Liver (tissue), 9 donors: Measurements from ENCODE around the gene MYO10. TPM values are rescaled to one million over a fixed set of nuclear protein-coding genes. Genes with fewer than 3 reads are reported as not detected.

Source experiments
- DNase-seq: peaks from one replicate; pipeline ENCODE4 v3.0.0-alpha.2; 2017; ENCODE audit warnings: low spot score
- H3K27ac ChIP-seq, 2 donors: one replicate each; pipeline ENCODE4 v1.7.0; 2013; ENCODE audit warnings: inconsistent platforms in 2 of 2, low read length in 2 of 2, control low read depth in 1 of 2, low read depth in 1 of 2, mild to moderate bottlenecking in 1 of 2
- H3K27me3 ChIP-seq, 4 donors: one replicate each; pipeline versions ENCODE4 v1.6.1 to v1.7.0; 2013; ENCODE audit warnings: low read length in 3 of 4, inconsistent platforms in 1 of 4, mild to moderate bottlenecking in 1 of 4, moderate library complexity in 1 of 4; ENCODE audit not compliant: control insufficient read depth in 4 of 4, insufficient read depth in 4 of 4
- H3K36me3 ChIP-seq, 4 donors: one replicate each; pipeline versions ENCODE4 v1.6.1 to v1.7.0; 2013; ENCODE audit warnings: low read length in 3 of 4, mild to moderate bottlenecking in 3 of 4, low read depth in 1 of 4, moderate library complexity in 1 of 4; ENCODE audit not compliant: control insufficient read depth in 4 of 4, insufficient read depth in 3 of 4
- H3K4me1 ChIP-seq, 4 donors: one replicate each; pipeline versions ENCODE4 v1.6.1 to v1.7.0; 2013; ENCODE audit warnings: low read length in 3 of 4, mild to moderate bottlenecking in 3 of 4, moderate library complexity in 1 of 4; ENCODE audit not compliant: control insufficient read depth in 4 of 4, insufficient read depth in 4 of 4
- H3K4me3 ChIP-seq, 3 donors: one replicate each; pipeline versions ENCODE4 v1.6.1 to v1.7.0; 2013; ENCODE audit warnings: low read length in 3 of 3, control low read depth in 1 of 3, low read depth in 1 of 3, mild to moderate bottlenecking in 1 of 3
- H3K9ac ChIP-seq, 2 donors: one replicate each; pipeline ENCODE4 v1.7.0; 2013; ENCODE audit warnings: low read length in 2 of 2, mild to moderate bottlenecking in 2 of 2, moderate library complexity in 2 of 2, control low read depth in 1 of 2, low read depth in 1 of 2
- H3K9me3 ChIP-seq, 4 donors: one replicate each; pipeline versions ENCODE4 v1.6.1 to v1.7.0; 2013; ENCODE audit warnings: low read length in 3 of 4; ENCODE audit not compliant: control insufficient read depth in 4 of 4
- EGR1 ChIP-seq, 2 donors: IDR thresholded peaks; 2 replicates each; pipeline ENCODE4 v1.6.1; 2016 to 2018; ENCODE audit warnings: antibody characterized with exemption in 2 of 2, low read depth in 2 of 2
- FOXA1 ChIP-seq: IDR thresholded peaks from 2 replicates; pipeline ENCODE4 v1.6.1; 2016; ENCODE audit warnings: antibody characterized with exemption
- FOXA2 ChIP-seq: IDR thresholded peaks from 2 replicates; pipeline ENCODE4 v1.6.1; 2016; ENCODE audit warnings: antibody characterized with exemption
- GABPA ChIP-seq, 2 donors: IDR thresholded peaks in 1 of 2; conservative IDR thresholded peaks in 1 of 2; 2 replicates each; pipeline ENCODE4 v1.6.1; 2016; ENCODE audit warnings: antibody characterized with exemption in 2 of 2, mild to moderate bottlenecking in 1 of 2, moderate library complexity in 1 of 2
- HNF4G ChIP-seq: IDR thresholded peaks from 2 replicates; pipeline ENCODE4 v1.6.1; 2016; ENCODE audit warnings: antibody characterized with exemption
- JUND ChIP-seq, 2 donors: IDR thresholded peaks; 2 replicates each; pipeline ENCODE4 v1.6.1; 2016; ENCODE audit warnings: antibody characterized with exemption in 2 of 2
- NR2F2 ChIP-seq: IDR thresholded peaks from 2 replicates; pipeline ENCODE4 v1.6.1; 2016; ENCODE audit warnings: antibody characterized with exemption
- RAD21 ChIP-seq, 2 donors: IDR thresholded peaks; 2 replicates each; pipeline ENCODE4 v1.6.1; 2016; ENCODE audit warnings: antibody characterized with exemption in 2 of 2, mild to moderate bottlenecking in 2 of 2
- RXRA ChIP-seq, 2 donors: IDR thresholded peaks; 2 replicates each; pipeline ENCODE4 v1.6.1; 2017 to 2018; ENCODE audit warnings: antibody characterized with exemption in 2 of 2, mild to moderate bottlenecking in 1 of 2
- TAF1 ChIP-seq: conservative IDR thresholded peaks from 2 replicates; pipeline ENCODE4 v1.6.1; 2016; ENCODE audit warnings: antibody characterized with exemption, mild to moderate bottlenecking
- YY1 ChIP-seq: IDR thresholded peaks from 2 replicates; pipeline ENCODE4 v1.6.1; 2016; ENCODE audit warnings: antibody characterized with exemption, mild to moderate bottlenecking
- WGBS: extraction: QIAGEN DNeasy Blood & Tissue Kit; methylation state at CpG from one replicate; pipeline ENCODE4 v1.1.7; 2013; 5-methylcytosine and 5-hydroxymethylcytosine counted together
- polyA plus RNA-seq, 2 donors: library from polyadenylated mRNA; stranded (reverse) in 1 of 2; unstranded in 1 of 2; fragments of 200-250 nt in 1 of 2; fragments of >200 nt in 1 of 2; fragmentation: Nextera tagmentation in 1 of 2; extraction: Ambion mirVana in 1 of 2; gene quantifications; one replicate each; pipeline versions ENCODE4 v1.2.1 to v1.2.3, GENCODE V29; 2013 to 2015
- total RNA-seq, 2 donors: library from RNA; depleted of rRNA; stranded (reverse); fragments of >200 nt; gene quantifications; one replicate each; pipeline ENCODE4 v1.2.3, GENCODE V29; 2014
- TF ChIP-seq, protein P1 (sequence below): IDR thresholded peaks from 2 replicates; pipeline ENCODE4 v1.6.1; 2016; ENCODE audit warnings: antibody characterized with exemption, mild to moderate bottlenecking
- TF ChIP-seq, protein P2 (sequence below): fragments of 150-350 bp; IDR thresholded peaks from 2 replicates; pipeline ENCODE4 v1.5.1; 2017; ENCODE audit warnings: improper control_type of control experiment, low read depth, low read length; ENCODE audit not compliant: missing input control
- TF ChIP-seq, protein P3 (sequence below): IDR thresholded peaks from 2 replicates; pipeline ENCODE4 v1.6.1; 2016; ENCODE audit warnings: antibody characterized with exemption
- TF ChIP-seq, protein P4 (sequence below): IDR thresholded peaks from 2 replicates; pipeline ENCODE4 v1.6.1; 2016; ENCODE audit warnings: antibody characterized with exemption
- donor health status: healthy.
- donor health status: healthy.
- donor health status: healthy.
- donor health status: healthy.
- donor health status: healthy.

Gene MYO10
- total and polyA plus RNA-seq, 4 donors: 4.3 to 15.3 (median 7.1) TPM

DNA sequence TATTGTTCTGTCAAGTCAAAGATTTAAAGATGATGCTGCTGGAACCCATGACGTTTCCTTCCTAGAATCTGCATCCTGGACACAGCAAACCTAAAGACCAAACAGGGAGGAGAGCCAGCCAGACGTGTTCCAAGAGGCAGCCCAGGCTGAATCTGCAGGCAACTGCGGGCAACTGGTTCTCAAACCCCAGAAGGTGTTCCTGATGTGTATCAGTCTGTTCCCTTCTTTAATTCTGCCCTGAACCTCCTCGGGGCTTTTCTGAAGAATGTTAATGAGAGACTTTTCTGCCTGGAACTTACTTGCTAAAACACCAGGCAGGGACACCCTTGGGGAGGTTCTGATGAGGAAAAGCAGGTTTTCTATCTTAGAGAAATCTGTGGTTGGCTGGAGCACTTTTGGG, 186.5 kb downstream of the MYO10 start (continued):
- TF ChIP-seq, protein P1, sequence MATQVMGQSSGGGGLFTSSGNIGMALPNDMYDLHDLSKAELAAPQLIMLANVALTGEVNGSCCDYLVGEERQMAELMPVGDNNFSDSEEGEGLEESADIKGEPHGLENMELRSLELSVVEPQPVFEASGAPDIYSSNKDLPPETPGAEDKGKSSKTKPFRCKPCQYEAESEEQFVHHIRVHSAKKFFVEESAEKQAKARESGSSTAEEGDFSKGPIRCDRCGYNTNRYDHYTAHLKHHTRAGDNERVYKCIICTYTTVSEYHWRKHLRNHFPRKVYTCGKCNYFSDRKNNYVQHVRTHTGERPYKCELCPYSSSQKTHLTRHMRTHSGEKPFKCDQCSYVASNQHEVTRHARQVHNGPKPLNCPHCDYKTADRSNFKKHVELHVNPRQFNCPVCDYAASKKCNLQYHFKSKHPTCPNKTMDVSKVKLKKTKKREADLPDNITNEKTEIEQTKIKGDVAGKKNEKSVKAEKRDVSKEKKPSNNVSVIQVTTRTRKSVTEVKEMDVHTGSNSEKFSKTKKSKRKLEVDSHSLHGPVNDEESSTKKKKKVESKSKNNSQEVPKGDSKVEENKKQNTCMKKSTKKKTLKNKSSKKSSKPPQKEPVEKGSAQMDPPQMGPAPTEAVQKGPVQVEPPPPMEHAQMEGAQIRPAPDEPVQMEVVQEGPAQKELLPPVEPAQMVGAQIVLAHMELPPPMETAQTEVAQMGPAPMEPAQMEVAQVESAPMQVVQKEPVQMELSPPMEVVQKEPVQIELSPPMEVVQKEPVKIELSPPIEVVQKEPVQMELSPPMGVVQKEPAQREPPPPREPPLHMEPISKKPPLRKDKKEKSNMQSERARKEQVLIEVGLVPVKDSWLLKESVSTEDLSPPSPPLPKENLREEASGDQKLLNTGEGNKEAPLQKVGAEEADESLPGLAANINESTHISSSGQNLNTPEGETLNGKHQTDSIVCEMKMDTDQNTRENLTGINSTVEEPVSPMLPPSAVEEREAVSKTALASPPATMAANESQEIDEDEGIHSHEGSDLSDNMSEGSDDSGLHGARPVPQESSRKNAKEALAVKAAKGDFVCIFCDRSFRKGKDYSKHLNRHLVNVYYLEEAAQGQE: no peak
- TF ChIP-seq FOXA2 (no peak), RXRA (IDR thresholded peaks at IDR 0.05) (no peak), RAD21 (IDR thresholded peaks at IDR 0.05) (no peak), HNF4G (no peak), JUND (IDR thresholded peaks at IDR 0.05) (no peak), FOXA1 (no peak)
- TF ChIP-seq, protein P2, sequence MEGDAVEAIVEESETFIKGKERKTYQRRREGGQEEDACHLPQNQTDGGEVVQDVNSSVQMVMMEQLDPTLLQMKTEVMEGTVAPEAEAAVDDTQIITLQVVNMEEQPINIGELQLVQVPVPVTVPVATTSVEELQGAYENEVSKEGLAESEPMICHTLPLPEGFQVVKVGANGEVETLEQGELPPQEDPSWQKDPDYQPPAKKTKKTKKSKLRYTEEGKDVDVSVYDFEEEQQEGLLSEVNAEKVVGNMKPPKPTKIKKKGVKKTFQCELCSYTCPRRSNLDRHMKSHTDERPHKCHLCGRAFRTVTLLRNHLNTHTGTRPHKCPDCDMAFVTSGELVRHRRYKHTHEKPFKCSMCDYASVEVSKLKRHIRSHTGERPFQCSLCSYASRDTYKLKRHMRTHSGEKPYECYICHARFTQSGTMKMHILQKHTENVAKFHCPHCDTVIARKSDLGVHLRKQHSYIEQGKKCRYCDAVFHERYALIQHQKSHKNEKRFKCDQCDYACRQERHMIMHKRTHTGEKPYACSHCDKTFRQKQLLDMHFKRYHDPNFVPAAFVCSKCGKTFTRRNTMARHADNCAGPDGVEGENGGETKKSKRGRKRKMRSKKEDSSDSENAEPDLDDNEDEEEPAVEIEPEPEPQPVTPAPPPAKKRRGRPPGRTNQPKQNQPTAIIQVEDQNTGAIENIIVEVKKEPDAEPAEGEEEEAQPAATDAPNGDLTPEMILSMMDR: no peak

- Histone ChIP-seq H3K27me3 (no peaks in the 10 kb centered on the region), H3K4me1 (no peaks in the 10 kb centered on the region), H3K9ac (no peak overlapping the region), H3K4me3 (no peak overlapping the region), H3K9me3 (no peaks in the 10 kb centered on the region), H3K27ac (no peak overlapping the region), H3K36me3 (no peaks in the 10 kb centered on the region)
- DNase-seq: no peak
- WGBS: 86% methylated on average over 15 of the region's 15 CpGs
- TF ChIP-seq, protein P3, sequence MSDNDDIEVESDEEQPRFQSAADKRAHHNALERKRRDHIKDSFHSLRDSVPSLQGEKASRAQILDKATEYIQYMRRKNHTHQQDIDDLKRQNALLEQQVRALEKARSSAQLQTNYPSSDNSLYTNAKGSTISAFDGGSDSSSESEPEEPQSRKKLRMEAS: no peak
- no peak for TF ChIP-seq EGR1 (IDR thresholded peaks at IDR 0.05; ENCODE audit: low read depth in 2 of 2)
- TF ChIP-seq RXRA (IDR thresholded peaks at IDR 0.05): no peak
- TF ChIP-seq NR2F2: no peak
- TF ChIP-seq FOXA1: no peak
- no peak for TF ChIP-seq TAF1
- TF ChIP-seq GABPA (IDR thresholded peaks at IDR 0.05 in 1 of 2, conservative IDR thresholded peaks at IDR 0.05 in 1 of 2): no peak
- TF ChIP-seq, protein P2: no peak
- TF ChIP-seq, protein P1: no peak
- TF ChIP-seq, protein P4, sequence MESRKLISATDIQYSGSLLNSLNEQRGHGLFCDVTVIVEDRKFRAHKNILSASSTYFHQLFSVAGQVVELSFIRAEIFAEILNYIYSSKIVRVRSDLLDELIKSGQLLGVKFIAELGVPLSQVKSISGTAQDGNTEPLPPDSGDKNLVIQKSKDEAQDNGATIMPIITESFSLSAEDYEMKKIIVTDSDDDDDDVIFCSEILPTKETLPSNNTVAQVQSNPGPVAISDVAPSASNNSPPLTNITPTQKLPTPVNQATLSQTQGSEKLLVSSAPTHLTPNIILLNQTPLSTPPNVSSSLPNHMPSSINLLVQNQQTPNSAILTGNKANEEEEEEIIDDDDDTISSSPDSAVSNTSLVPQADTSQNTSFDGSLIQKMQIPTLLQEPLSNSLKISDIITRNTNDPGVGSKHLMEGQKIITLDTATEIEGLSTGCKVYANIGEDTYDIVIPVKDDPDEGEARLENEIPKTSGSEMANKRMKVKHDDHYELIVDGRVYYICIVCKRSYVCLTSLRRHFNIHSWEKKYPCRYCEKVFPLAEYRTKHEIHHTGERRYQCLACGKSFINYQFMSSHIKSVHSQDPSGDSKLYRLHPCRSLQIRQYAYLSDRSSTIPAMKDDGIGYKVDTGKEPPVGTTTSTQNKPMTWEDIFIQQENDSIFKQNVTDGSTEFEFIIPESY: no peak
- no peak for TF ChIP-seq RAD21 (IDR thresholded peaks at IDR 0.05)
- TF ChIP-seq HNF4G: no peak
- TF ChIP-seq YY1: no peak
Observed at GRCh38 chr5:16744164-16744880, 191.8 kb downstream of the MYO10 start.
